H1 (cell line): ENCODE measurements around the gene PKP1.
A peak's percentile ranks its signal among the peaks of the same experiment; 100 is the strongest.

Experiments used
- CEBPB ChIP-seq: IDR thresholded peaks from 2 replicates; pipeline ENCODE4 v1.6.1; 2012; ENCODE audit warnings: low read depth, low read length
- CHD2 ChIP-seq: IDR thresholded peaks from 2 replicates; pipeline ENCODE4 v1.6.1; 2012; ENCODE audit warnings: low read length, improper control_type of control experiment
- CTCF ChIP-seq, 3 experiments: IDR thresholded peaks; 1 replicate in 2 of 3; 2 replicates in 1 of 3; pipeline versions ENCODE4 v1.5.1 to v1.6.1; 2011; ENCODE audit warnings: low read length in 3 of 3, mild to moderate bottlenecking in 3 of 3, inconsistent platforms in 2 of 3, low read depth in 1 of 3, moderate library complexity in 1 of 3; ENCODE audit not compliant: insufficient read depth in 1 of 3; ENCODE audit errors: control extremely low read depth in 1 of 3
- POU5F1 ChIP-seq: IDR thresholded peaks from 2 replicates; pipeline ENCODE4 v1.6.1; 2011; ENCODE audit warnings: low read depth, mild to moderate bottlenecking, low read length, moderate library complexity
- SUZ12 ChIP-seq: fragments of 200-600 bp; sonication (generic); IDR thresholded peaks from 2 replicates; pipeline ENCODE4 v1.6.1; 2012; ENCODE audit warnings: mild to moderate bottlenecking, inconsistent platforms, low read length, moderate library complexity, mixed read lengths

- TF ChIP-seq CHD2: no peak
- TF ChIP-seq SUZ12: no peak
- TF ChIP-seq CTCF (IDR thresholded peaks at IDR 0.05; ENCODE audit: control extremely low read depth in 1 of 3, insufficient read depth in 1 of 3, low read depth in 1 of 3, low read length in 3 of 3): peak; percentile 17 to 35 (median 33); a peak in 3 of 4 replicates
- no peak for TF ChIP-seq CEBPB
- no peak for TF ChIP-seq POU5F1
Observed at GRCh38 chr1:201258763-201259230, 24.5 kb upstream of the PKP1 start.
